Gastroesophageal sphincter (tissue), 4 donors: ENCODE data around the gene NAA20. TPM values are rescaled to one million over a fixed set of nuclear protein-coding genes. Genes with fewer than 3 reads are reported as not detected.

Experiments used
- ATAC-seq: fragments of 150-250 bp; one replicate; pipeline ENCODE4 v1.9.1; 2016; ENCODE audit warnings: mild to moderate bottlenecking, moderate library complexity
- H3K27ac ChIP-seq, 4 donors: fragments of 200-600 bp; sonication (generic) in 3 of 4; 1 replicate in 3 of 4; 2 replicates in 1 of 4; pipeline ENCODE4 v1.5.1; 2016 to 2019
- H3K27me3 ChIP-seq: fragments of 200-600 bp; sonication (generic); one replicate; pipeline ENCODE4 v1.5.1; 2019
- H3K36me3 ChIP-seq, 2 donors: fragments of 200-600 bp; sonication (generic); one replicate each; pipeline ENCODE4 v1.5.1; 2019; ENCODE audit warnings: control low read depth in 1 of 2
- H3K4me1 ChIP-seq, 3 donors: fragments of 200-600 bp; sonication (generic); 1 replicate in 2 of 3; 2 replicates in 1 of 3; pipeline ENCODE4 v1.5.1; 2016 to 2019; ENCODE audit warnings: control low read depth in 2 of 3
- H3K4me3 ChIP-seq, 2 donors: fragments of 200-600 bp; sonication (generic); one replicate each; pipeline ENCODE4 v1.5.1; 2019; ENCODE audit warnings: mild to moderate bottlenecking in 1 of 2, moderate library complexity in 1 of 2
- H3K9me3 ChIP-seq, 3 donors: fragments of 200-600 bp; sonication (generic); one replicate each; pipeline ENCODE4 v1.5.1; 2017 to 2019; ENCODE audit warnings: control low read depth in 2 of 3
- CTCF ChIP-seq, 4 experiments: fragments of 200-600 bp in 2 of 4; fragments of 450-650 bp in 2 of 4; sonication (generic) in 1 of 4; IDR thresholded peaks; one replicate each; pipeline ENCODE4 v1.5.1; 2017 to 2019; ENCODE audit warnings: antibody characterized with exemption in 4 of 4, mild to moderate bottlenecking in 2 of 4, moderate library complexity in 2 of 4
- EP300 ChIP-seq: sonication (generic); formaldehyde crosslinking; IDR thresholded peaks from one replicate; pipeline ENCODE4 v1.6.1; 2017; ENCODE audit warnings: antibody characterized with exemption, mild to moderate bottlenecking
- POLR2A ChIP-seq, 2 donors: fragments of 450-650 bp; IDR thresholded peaks; one replicate each; pipeline ENCODE4 v1.6.1; 2017; ENCODE audit warnings: antibody characterized with exemption in 2 of 2, mild to moderate bottlenecking in 2 of 2, moderate library complexity in 1 of 2
- POLR2AphosphoS5 ChIP-seq: sonication (generic); formaldehyde crosslinking; IDR thresholded peaks from one replicate; pipeline ENCODE4 v1.6.1; 2017; ENCODE audit warnings: antibody characterized with exemption
- WGBS, 2 donors: methylation state at CpG; one replicate each; pipeline ENCODE4 v1.1.5; 2018; ENCODE audit warnings: low coverage in 1 of 2; 5-methylcytosine and 5-hydroxymethylcytosine counted together
- total RNA-seq, 4 donors: library from RNA; depleted of rRNA; stranded (reverse); fragments of >200 nt; gene quantifications; one replicate each; pipeline ENCODE4 v1.1.0, GENCODE V29; 2016

NAA20 gene
- total RNA-seq, 4 donors from 2014 or later = 22.7 to 47.0 (median 31.0) TPM

GRCh38 chr20:19973961-19974629, 43.1 kb upstream of the NAA20 start:
- ATAC-seq = peak; percentile 52
- TF ChIP-seq POLR2AphosphoS5 = peak; percentile 77
- TF ChIP-seq CTCF (IDR thresholded peaks at IDR 0.05) = no peak
- Histone ChIP-seq H3K27me3 (no peaks in the 10 kb centered on the region), H3K4me3 (peak overlapping the region in 1 of 2 donors; percentile 61), H3K27ac (peak overlapping the region; percentile 83 to 92 (median 86)), H3K4me1 (peaks cover 11 to 65% (median 33%) of the 10 kb centered on the region in 3 donors), H3K36me3 (peaks cover 0 to 27% of the 10 kb centered on the region in 2 donors), H3K9me3 (no peaks in the 10 kb centered on the region)
- WGBS, 2 donors = 6 to 18% methylated on average over 2 to 6 of the region's 7 CpGs

GRCh38 chr20:19974630-19975435, 42.3 kb upstream of the NAA20 start:
- no peaks in the 10 kb centered on the region for H3K27me3 ChIP-seq
- peaks cover 0 to 19% of the 10 kb centered on the region in 2 donors for H3K36me3 ChIP-seq
- H3K4me3 ChIP-seq = peak overlapping the region; percentile 53 to 61
- peak overlapping the region; percentile 83 to 92 (median 86) for H3K27ac ChIP-seq
- peaks cover 11 to 65% (median 40%) of the 10 kb centered on the region in 3 donors for H3K4me1 ChIP-seq
- 0% methylated on average over 4 to 23 of the region's 44 CpGs for WGBS, 2 donors
- no peak for TF ChIP-seq EP300
- TF ChIP-seq POLR2AphosphoS5 = peak; percentile 85
- TF ChIP-seq POLR2A (IDR thresholded peaks at IDR 0.05) = peak; percentile 52 to 59
- TF ChIP-seq CTCF (IDR thresholded peaks at IDR 0.05) = peak in 1 of 4 experiments; percentile 34
- no peaks in the 10 kb centered on the region for H3K9me3 ChIP-seq
- ATAC-seq = peak; percentile 90

GRCh38 chr20:19975436-19975799, 41.7 kb upstream of the NAA20 start:
- Histone ChIP-seq H3K4me3 (peak overlapping the region; percentile 53 to 61), H3K9me3 (no peaks in the 10 kb centered on the region), H3K36me3 (peaks cover 0 to 18% of the 10 kb centered on the region in 2 donors), H3K27me3 (no peaks in the 10 kb centered on the region), H3K27ac (peak overlapping the region; percentile 67 to 92 (median 86)), H3K4me1 (peaks cover 11 to 69% (median 41%) of the 10 kb centered on the region in 3 donors)
- no peak for ATAC-seq
- TF ChIP-seq EP300 (no peak), CTCF (IDR thresholded peaks at IDR 0.05) (no peak), POLR2AphosphoS5 (no peak), POLR2A (IDR thresholded peaks at IDR 0.05) (no peak)
- WGBS, 2 donors = 7 to 10% methylated on average over 7 to 13 of the region's 18 CpGs

- Histone ChIP-seq H3K36me3 (peaks cover 0 to 16% of the 10 kb centered on the region in 2 donors), H3K27ac (peak overlapping the region; percentile 67 to 92 (median 86)), H3K4me3 (peak overlapping the region; percentile 53 to 61), H3K9me3 (no peaks in the 10 kb centered on the region), H3K27me3 (no peaks in the 10 kb centered on the region), H3K4me1 (peaks cover 11 to 74% (median 41%) of the 10 kb centered on the region in 3 donors)
- ATAC-seq = no peak
- 22 to 36% methylated on average over 6 to 9 of the region's 9 CpGs for WGBS, 2 donors
- no peak for TF ChIP-seq CTCF (IDR thresholded peaks at IDR 0.05)
- no peak for TF ChIP-seq POLR2AphosphoS5
- no peak for TF ChIP-seq POLR2A (IDR thresholded peaks at IDR 0.05)
- no peak for TF ChIP-seq EP300
Observed at GRCh38 chr20:19975901-19976300, 41.3 kb upstream of the NAA20 start.
